22Rv1 (cell line): Measurements from ENCODE around the gene AEBP1.

ENCODE experiments used
- CTCF ChIP-seq: fragments of 450-650 bp; IDR thresholded peaks from 2 replicates; pipeline ENCODE4 v1.5.1; 2017; ENCODE audit warnings: mild to moderate bottlenecking
- ZFX ChIP-seq: fragments of 450-650 bp; IDR thresholded peaks from 2 replicates; pipeline ENCODE4 v1.6.1; 2017; ENCODE audit warnings: antibody characterized with exemption, borderline replicate concordance

- TF ChIP-seq CTCF, result no peak
- no peak for TF ChIP-seq ZFX
Measured at GRCh38 chr7:44114586-44115310, 10.6 kb downstream of the AEBP1 start.
